Mucosa of descending colon (tissue), 3 donors: ENCODE measurements around the gene SEMA4C. TPM values are rescaled to one million over a fixed set of nuclear protein-coding genes. Genes with fewer than 3 reads are reported as not detected.

Experiments
- ATAC-seq: fragments of 200-7000 bp; cut with Tn5 transposase; one replicate; pipeline ENCODE4 v1.9.1; 2020; ENCODE audit warnings: mild to moderate bottlenecking, moderate library complexity
- DNase-seq, 3 donors: peaks; one replicate each; pipeline ENCODE4 v3.0.0-alpha.2; 2020
- H3K36me3 ChIP-seq: fragments of 200-600 bp; one replicate; pipeline ENCODE4 v1.8.0; 2021; ENCODE audit warnings: low read depth, mild to moderate bottlenecking
- H3K4me1 ChIP-seq: fragments of 200-600 bp; one replicate; pipeline ENCODE4 v1.8.0; 2021; ENCODE audit warnings: low read depth, mild to moderate bottlenecking
- H3K4me3 ChIP-seq: fragments of 200-600 bp; one replicate; pipeline ENCODE4 v1.8.0; 2021; ENCODE audit warnings: mild to moderate bottlenecking
- H3K9me3 ChIP-seq: fragments of 200-600 bp; one replicate; pipeline ENCODE4 v1.8.0; 2021; ENCODE audit warnings: mild to moderate bottlenecking
- CTCF ChIP-seq: fragments of 200-600 bp; IDR thresholded peaks from one replicate; pipeline ENCODE4 v1.8.0; 2022; ENCODE audit warnings: antibody characterized with exemption, mild to moderate bottlenecking
- intact Hi-C, 2 donors: fragments of 100-400 bp; cut with DNase I in 1 of 2; cut with micrococcal nuclease in 1 of 2; formaldehyde crosslinking; loops; one replicate each; pipeline versions ENCODE4 v1.11.0 to v1.11.1; 2022; cut with DNase I, micrococcal nuclease
- long read RNA-seq, 2 donors: library from polyadenylated mRNA; unstranded; transcript quantifications; one replicate each; pipeline ENCODE4 v2.0.0, GENCODE V29; 2019 to 2021
- total RNA-seq, 3 donors: library from RNA; stranded (reverse); fragmentation: NEBNext Ultra II Directional in 2 of 3; extraction: Animal tissue kit (Norgen Biotek cat#: 25700) in 2 of 3; gene quantifications; one replicate each; pipeline versions ENCODE4 v1.2.1 to v1.2.4, GENCODE V29; 2021 to 2023
- donor health status: DM: no; HTN: no; CAD: no; lungs with moderate emphysema.
- donor health status: DM: no; HTN: no; CAD: no.
- donor health status: DM: no; HTN: yes; CAD: no.

SEMA4C gene, protein sequence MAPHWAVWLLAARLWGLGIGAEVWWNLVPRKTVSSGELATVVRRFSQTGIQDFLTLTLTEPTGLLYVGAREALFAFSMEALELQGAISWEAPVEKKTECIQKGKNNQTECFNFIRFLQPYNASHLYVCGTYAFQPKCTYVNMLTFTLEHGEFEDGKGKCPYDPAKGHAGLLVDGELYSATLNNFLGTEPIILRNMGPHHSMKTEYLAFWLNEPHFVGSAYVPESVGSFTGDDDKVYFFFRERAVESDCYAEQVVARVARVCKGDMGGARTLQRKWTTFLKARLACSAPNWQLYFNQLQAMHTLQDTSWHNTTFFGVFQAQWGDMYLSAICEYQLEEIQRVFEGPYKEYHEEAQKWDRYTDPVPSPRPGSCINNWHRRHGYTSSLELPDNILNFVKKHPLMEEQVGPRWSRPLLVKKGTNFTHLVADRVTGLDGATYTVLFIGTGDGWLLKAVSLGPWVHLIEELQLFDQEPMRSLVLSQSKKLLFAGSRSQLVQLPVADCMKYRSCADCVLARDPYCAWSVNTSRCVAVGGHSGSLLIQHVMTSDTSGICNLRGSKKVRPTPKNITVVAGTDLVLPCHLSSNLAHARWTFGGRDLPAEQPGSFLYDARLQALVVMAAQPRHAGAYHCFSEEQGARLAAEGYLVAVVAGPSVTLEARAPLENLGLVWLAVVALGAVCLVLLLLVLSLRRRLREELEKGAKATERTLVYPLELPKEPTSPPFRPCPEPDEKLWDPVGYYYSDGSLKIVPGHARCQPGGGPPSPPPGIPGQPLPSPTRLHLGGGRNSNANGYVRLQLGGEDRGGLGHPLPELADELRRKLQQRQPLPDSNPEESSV
- total RNA-seq = 10 to 100 TPM; 14.4 to 83.8 (median 17.5) TPM
- long read RNA-seq, donor 1, transcript SEMA4C-201 (15 exons, 3,545 nt) = major isoform, 8 of 72 reads
- long read RNA-seq, donor 1, partial matches to known transcripts = 17 of 72 reads
- long read RNA-seq, donor 1, other reads (novel, unspliced or antisense) = 45 of 72 reads
- long read RNA-seq, donor 2, partial matches to known transcripts = 0 of 1 reads
- long read RNA-seq, donor 2, other reads (novel, unspliced or antisense) = 1 of 1 reads

- DNase-seq (peak in 2 of 3 donors; percentile 68 to 78), ATAC-seq (peak; percentile 51)
- TF ChIP-seq CTCF = no peak
- H3K4me1 ChIP-seq = peaks cover 27% of the 10 kb centered on the region
- H3K9me3 ChIP-seq = no peaks in the 10 kb centered on the region
- no peaks in the 10 kb centered on the region for H3K36me3 ChIP-seq
- intact Hi-C loops = loop anchor here in 1 of 2 donors (5.0 kb wide), 2 partner anchors 37 to 82 kb away; no protein-coding TSS in a partner anchor
- H3K4me3 ChIP-seq = peak within 1 kb of the TSS; percentile 67
Observed at GRCh38 chr2:96869822-96870625, at the start of gene SEMA4C. Gene SEMA4C, minus strand, starts transcription at chr2:96870080. Its CDS starts 2,194 bp downstream, at chr2:96867886.

- intact Hi-C loops = no loop called here
- TF ChIP-seq CTCF = no peak
- no peaks in the 10 kb centered on the region for H3K4me1 ChIP-seq
- H3K9me3 ChIP-seq = no peaks in the 10 kb centered on the region
- ATAC-seq (no peak), DNase-seq (peak in 1 of 3 donors; percentile 22)
- no peaks in the 10 kb centered on the region for H3K36me3 ChIP-seq
- no peak overlapping the region for H3K4me3 ChIP-seq
Observed at GRCh38 chr2:96918754-96919550, 49.1 kb upstream of the SEMA4C start.

DNA sequence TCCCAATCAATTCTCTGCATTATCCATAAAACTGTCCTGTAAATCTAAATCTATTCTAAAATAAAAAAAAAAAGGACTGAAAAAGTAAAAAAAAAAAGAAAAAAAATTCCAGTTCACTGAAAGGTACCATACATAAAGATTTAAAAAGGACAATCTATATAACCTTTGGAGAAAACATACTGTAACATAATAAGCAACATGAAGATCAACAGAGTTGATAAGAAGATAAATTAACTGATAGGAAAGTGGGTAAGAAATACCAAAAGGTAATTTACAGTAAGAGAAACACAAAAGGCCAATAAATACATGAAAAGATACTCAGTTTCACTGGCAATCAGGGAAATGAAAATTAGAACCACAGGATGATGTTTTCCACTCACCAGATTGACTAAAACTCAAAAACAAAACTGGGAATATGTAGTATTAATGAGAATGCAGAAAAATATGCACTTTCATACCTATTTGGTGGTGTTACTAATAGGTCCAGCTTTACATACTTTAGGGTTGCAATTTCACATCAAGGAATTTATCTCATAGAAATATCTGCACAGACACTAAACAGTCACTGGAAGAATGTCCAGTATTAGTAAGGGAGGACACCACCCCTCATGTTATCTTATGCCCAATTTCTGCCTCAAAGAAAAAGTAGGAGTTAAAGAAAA, 48.3 kb upstream of the SEMA4C start:
- intact Hi-C loops = no loop called here
- Histone ChIP-seq H3K4me3 (no peak overlapping the region), H3K36me3 (no peaks in the 10 kb centered on the region), H3K4me1 (no peaks in the 10 kb centered on the region), H3K9me3 (no peaks in the 10 kb centered on the region)
- TF ChIP-seq CTCF = no peak
- DNase-seq (no peak), ATAC-seq (no peak)

- peak; percentile 62 to 71 (median 70) for DNase-seq
- H3K4me3 ChIP-seq = no peak overlapping the region
- no peaks in the 10 kb centered on the region for H3K4me1 ChIP-seq
- no peaks in the 10 kb centered on the region for H3K36me3 ChIP-seq
- TF ChIP-seq CTCF = no peak
- peak; percentile 80 for ATAC-seq
- intact Hi-C loops = no loop called here
- no peaks in the 10 kb centered on the region for H3K9me3 ChIP-seq
Observed at GRCh38 chr2:96916646-96917543, 47.0 kb upstream of the SEMA4C start.
